Ishikawa (cell line): ENCODE results near the gene ANKHD1.

ENCODE experiments used
- CREB1 ChIP-seq: IDR thresholded peaks from 2 replicates; pipeline ENCODE4 v1.6.1; 2012; ENCODE audit warnings: low read depth
- EGR1 ChIP-seq: IDR thresholded peaks from 2 replicates; pipeline ENCODE4 v1.6.1; 2012
- EP300 ChIP-seq: IDR thresholded peaks from 2 replicates; pipeline ENCODE4 v1.6.1; 2012; ENCODE audit warnings: borderline replicate concordance
- RAD21 ChIP-seq: IDR thresholded peaks from 2 replicates; pipeline ENCODE4 v1.6.1; 2012; ENCODE audit warnings: low read depth
- REST ChIP-seq: IDR thresholded peaks from 2 replicates; pipeline ENCODE4 v1.6.1; 2012; ENCODE audit warnings: low read depth, mild to moderate bottlenecking
- TCF12 ChIP-seq: IDR thresholded peaks from 2 replicates; pipeline ENCODE4 v1.6.1; 2012; ENCODE audit warnings: low read depth
- USF1 ChIP-seq: IDR thresholded peaks from 2 replicates; pipeline ENCODE4 v1.6.1; 2012
- YY1 ChIP-seq: IDR thresholded peaks from 2 replicates; pipeline ENCODE4 v1.6.1; 2012; ENCODE audit warnings: low read depth

GRCh38 chr5:140546851-140547507 is 145.3 kb downstream of the ANKHD1 start:
- no peak for TF ChIP-seq TCF12
- no peak for TF ChIP-seq EP300
- TF ChIP-seq RAD21, result no peak
- TF ChIP-seq USF1, result no peak
- no peak for TF ChIP-seq CREB1
- TF ChIP-seq YY1, result no peak
- no peak for TF ChIP-seq REST
- TF ChIP-seq EGR1, result no peak
